ACC112 (cell line): ENCODE results near the gene RNF150.

Experiments
- H2AFZ ChIP-seq: fragments of 200-600 bp; sonication (generic); one replicate; pipeline ENCODE4 v1.6.0; 2017; ENCODE audit warnings: antibody characterized with exemption, low read length; ENCODE audit not compliant: unreplicated experiment
- H3K27ac ChIP-seq: fragments of 200-600 bp; sonication (generic); 2 replicates; pipeline ENCODE4 v1.5.1; 2014; ENCODE audit warnings: low read depth, mild to moderate bottlenecking, antibody characterized with exemption, low read length, moderate library complexity
- H3K27me3 ChIP-seq: fragments of 200-600 bp; sonication (generic); 2 replicates; pipeline ENCODE4 v1.6.1; 2014; ENCODE audit warnings: mild to moderate bottlenecking, antibody characterized with exemption, low read length, moderate library complexity, mixed read lengths; ENCODE audit not compliant: insufficient read depth
- H3K36me3 ChIP-seq: fragments of 200-600 bp; sonication (generic); 2 replicates; pipeline ENCODE4 v1.6.1; 2016; ENCODE audit warnings: mild to moderate bottlenecking, antibody characterized with exemption, low read length, moderate library complexity, mixed read lengths; ENCODE audit not compliant: insufficient read depth
- H3K4me1 ChIP-seq: fragments of 200-600 bp; sonication (generic); one replicate; pipeline ENCODE4 v1.6.1; 2016; ENCODE audit warnings: low read length, mixed read lengths; ENCODE audit not compliant: insufficient read depth, unreplicated experiment, control insufficient read depth
- H3K4me3 ChIP-seq: fragments of 200-600 bp; sonication (generic); 2 replicates; pipeline ENCODE4 v1.5.1; 2014; ENCODE audit warnings: mild to moderate bottlenecking, low read depth, low read length
- H3K79me2 ChIP-seq: fragments of 200-600 bp; sonication (generic); one replicate; pipeline ENCODE4 v1.6.0; 2016; ENCODE audit warnings: low read length; ENCODE audit not compliant: control insufficient read depth, unreplicated experiment, insufficient read depth

RNF150 gene

DNA sequence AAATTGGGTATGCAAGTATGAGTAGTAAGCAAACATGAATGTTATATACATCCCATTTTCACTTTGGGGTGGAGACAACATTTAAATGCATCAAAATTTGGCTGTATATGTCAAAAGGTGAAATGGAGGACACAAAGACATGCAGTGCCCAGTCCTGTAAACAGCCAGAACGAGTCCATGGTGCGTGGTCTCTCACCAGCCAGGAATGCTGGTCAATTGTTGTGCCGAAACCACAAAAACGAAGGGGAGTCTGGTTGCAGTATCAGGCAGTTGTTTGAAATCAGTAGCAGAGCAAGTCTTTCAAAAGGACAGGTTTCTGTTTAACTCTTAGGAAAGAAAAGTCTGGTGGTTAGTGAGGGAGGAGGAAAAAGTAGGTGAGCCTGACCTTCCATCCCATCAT is 22.3 kb upstream of the RNF150 start:
- Histone ChIP-seq H3K27me3 (no peaks in the 10 kb centered on the region), H2AFZ (no peak overlapping the region), H3K27ac (no peak overlapping the region), H3K79me2 (no peaks in the 10 kb centered on the region), H3K36me3 (no peaks in the 10 kb centered on the region), H3K4me3 (no peak overlapping the region), H3K4me1 (no peaks in the 10 kb centered on the region)

DNA sequence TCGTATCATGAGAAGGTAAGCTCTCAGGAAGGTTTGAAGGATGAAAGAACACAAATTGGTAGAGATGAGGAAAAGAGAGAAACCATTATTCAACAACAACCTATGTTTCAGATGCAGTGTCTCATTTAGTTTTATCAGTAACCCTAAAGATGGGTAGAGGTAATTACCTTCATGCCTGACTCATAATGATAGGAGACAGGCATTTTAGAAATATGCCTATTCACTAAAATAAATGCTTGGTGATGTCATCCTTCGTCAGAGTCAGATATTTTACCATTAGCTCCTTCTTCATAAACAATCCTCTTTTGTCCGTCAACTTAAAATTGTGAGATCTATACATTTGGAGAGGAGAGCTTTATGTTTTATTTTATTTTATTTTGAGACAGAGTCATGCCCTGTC is 21.5 kb upstream of the RNF150 start:
- Histone ChIP-seq H2AFZ (no peak overlapping the region), H3K4me1 (no peaks in the 10 kb centered on the region), H3K79me2 (no peaks in the 10 kb centered on the region), H3K27me3 (no peaks in the 10 kb centered on the region), H3K4me3 (no peak overlapping the region), H3K36me3 (no peaks in the 10 kb centered on the region), H3K27ac (no peak overlapping the region)

DNA sequence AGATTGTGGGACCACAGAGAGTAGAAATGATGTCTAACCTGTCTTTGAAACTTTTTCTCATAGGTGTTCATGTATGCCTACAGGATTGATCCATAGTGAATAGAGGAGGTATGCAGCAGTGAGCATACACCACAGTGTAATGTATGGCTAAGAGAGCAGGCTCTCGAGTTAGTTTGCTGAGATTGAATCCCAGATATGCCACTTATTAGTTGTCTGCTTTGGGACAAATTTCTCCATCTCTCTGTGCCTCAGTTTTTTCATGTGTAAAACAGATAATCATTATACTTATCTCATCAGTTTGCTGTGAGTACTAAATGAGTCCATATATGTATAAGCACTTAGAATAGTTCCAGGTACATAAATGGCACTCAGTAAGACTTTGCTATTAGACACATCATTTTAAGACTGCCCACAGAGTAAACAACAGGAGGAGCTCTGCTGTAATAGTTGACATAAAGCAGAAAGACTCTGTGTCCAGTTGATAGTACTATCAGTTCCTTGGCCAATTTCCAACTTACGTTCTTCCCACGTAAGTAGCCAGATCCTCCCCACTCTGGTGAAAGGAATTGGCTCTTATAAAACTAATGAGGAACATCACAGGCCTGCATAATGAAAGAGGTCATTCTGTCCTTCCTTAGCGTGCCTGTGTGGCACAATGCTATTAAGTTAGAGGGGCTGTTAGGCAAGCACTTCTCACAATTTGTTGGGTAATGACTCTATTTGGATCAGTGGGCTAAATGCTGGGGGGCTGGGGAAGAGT is 20.7 kb upstream of the RNF150 start:
- no peak overlapping the region for H3K27ac ChIP-seq
- H3K79me2 ChIP-seq, result no peaks in the 10 kb centered on the region
- no peaks in the 10 kb centered on the region for H3K4me1 ChIP-seq
- H3K36me3 ChIP-seq, result no peaks in the 10 kb centered on the region
- no peak overlapping the region for H3K4me3 ChIP-seq
- no peaks in the 10 kb centered on the region for H3K27me3 ChIP-seq
- H2AFZ ChIP-seq, result no peak overlapping the region

- H2AFZ ChIP-seq, result no peak overlapping the region
- H3K79me2 ChIP-seq, result no peaks in the 10 kb centered on the region
- no peaks in the 10 kb centered on the region for H3K36me3 ChIP-seq
- no peak overlapping the region for H3K27ac ChIP-seq
- no peaks in the 10 kb centered on the region for H3K4me1 ChIP-seq
- no peak overlapping the region for H3K4me3 ChIP-seq
- H3K27me3 ChIP-seq, result no peaks in the 10 kb centered on the region
These were observed 10.9 kb upstream of the RNF150 start for GRCh38 chr4:141144207-141144606.

DNA sequence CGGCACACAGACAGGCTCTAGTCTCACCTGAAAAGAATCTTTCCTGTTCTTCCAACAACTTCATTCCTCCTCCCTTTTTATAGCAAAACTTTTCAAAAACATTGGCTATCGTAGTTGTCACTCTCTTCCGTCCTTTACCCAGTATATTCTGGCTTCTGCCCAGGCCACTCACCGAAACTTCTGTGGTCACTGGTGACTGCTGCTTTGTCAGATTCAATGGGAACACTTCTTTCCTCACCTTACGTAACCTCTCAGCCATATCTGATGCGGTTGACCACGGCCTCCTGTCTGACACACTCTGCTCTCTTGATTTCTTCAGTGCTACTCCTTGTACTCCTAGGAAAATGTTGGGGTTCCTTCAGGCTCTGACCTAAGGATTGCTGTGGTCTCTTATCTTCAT is 9.2 kb upstream of the RNF150 start:
- no peaks in the 10 kb centered on the region for H3K79me2 ChIP-seq
- peaks cover under 1% of the 10 kb centered on the region; the same call in 1 of the 2 replicates for H3K27me3 ChIP-seq
- H3K4me1 ChIP-seq, result no peaks in the 10 kb centered on the region
- no peak overlapping the region for H3K4me3 ChIP-seq
- H2AFZ ChIP-seq, result no peak overlapping the region
- no peak overlapping the region for H3K27ac ChIP-seq
- no peaks in the 10 kb centered on the region for H3K36me3 ChIP-seq

- H3K27me3 ChIP-seq, result peaks cover 18% of the 10 kb centered on the region
- no peaks in the 10 kb centered on the region for H3K79me2 ChIP-seq
- no peak overlapping the region for H3K27ac ChIP-seq
- H3K4me3 ChIP-seq, result no peak overlapping the region
- H3K36me3 ChIP-seq, result no peaks in the 10 kb centered on the region
- no peak overlapping the region for H2AFZ ChIP-seq
- H3K4me1 ChIP-seq, result no peaks in the 10 kb centered on the region
These were observed 7.3 kb upstream of the RNF150 start for GRCh38 chr4:141140391-141141200.

DNA sequence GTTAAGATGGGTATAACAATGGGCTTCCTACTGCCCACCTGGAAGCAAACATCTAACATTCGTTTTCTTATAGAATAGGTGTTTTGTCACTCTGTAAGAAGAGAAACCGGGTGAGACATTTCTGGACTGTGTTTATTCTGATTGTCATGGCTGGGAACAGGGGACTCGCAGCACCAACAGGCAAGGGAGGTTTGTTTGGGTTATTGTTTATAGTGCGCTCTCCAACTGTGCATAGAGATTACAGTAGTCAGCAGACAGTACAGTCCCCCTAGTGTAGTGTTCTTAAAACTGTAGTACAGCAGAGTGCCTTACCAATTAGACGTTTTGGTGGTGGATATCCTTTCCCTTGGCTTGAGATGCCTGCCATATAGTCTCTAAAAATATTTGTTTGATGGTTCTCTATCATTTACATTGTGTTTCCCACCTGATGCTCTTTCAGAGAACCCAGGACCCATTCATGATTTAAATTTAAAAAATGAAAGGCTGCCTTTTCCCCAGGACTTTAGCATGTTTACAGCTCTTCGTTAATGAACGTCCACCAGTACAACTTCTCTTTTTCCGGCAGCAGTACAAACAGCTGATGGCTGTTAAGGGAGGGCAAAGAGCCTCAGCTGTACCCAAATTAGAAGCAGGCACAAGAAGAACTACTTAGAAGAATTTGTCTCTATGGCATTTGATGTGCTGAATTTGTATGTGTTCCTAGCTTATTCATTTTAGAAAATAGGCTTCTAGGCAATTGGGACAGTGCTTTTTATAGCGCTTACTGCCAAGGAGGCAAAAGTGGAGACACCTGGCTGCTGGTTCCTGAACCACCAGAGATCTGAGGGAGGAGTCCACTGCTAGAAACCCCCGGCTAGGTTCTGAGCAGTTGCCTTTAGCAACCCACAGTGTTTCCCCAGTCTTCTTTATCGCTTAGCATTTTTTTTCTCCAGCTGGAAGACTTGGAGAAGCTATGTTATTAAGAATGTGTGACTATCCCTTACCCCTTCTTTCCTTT is 1.0 kb upstream of the RNF150 start:
- Histone ChIP-seq H3K79me2 (peaks cover 4% of the 10 kb centered on the region), H3K36me3 (no peaks in the 10 kb centered on the region), H3K27me3 (peaks cover 28% of the 10 kb centered on the region), H3K27ac (no peak overlapping the region), H3K4me1 (peaks cover 24% of the 10 kb centered on the region), H2AFZ (no peak overlapping the region), H3K4me3 (peak overlapping the region; percentile 89)

DNA sequence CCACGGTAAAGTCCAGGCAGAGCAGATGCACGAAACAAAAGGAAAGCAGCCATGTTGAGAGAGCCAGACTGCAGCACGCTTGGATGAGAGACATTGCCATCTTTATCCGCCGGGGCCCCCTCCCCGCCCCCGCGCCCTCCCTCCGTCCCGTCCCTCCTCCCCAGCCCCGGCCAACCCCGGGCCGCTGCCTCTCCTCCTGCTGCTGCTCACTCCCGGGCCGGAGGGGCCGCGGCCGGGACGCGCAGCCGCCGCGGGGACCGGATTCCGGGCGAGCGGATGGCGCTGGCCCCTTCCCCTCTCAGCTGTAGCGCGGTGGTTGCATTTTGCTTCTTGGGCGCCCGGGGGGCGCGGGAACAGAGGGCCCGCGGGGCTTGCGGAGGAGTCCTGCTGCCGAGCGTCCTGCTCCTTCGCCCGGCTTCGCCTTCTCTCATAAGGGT is 542 bp downstream of the RNF150 start:
- Histone ChIP-seq H3K27me3 (peaks cover 28% of the 10 kb centered on the region), H3K4me3 (peak overlapping the region; percentile 89)

DNA sequence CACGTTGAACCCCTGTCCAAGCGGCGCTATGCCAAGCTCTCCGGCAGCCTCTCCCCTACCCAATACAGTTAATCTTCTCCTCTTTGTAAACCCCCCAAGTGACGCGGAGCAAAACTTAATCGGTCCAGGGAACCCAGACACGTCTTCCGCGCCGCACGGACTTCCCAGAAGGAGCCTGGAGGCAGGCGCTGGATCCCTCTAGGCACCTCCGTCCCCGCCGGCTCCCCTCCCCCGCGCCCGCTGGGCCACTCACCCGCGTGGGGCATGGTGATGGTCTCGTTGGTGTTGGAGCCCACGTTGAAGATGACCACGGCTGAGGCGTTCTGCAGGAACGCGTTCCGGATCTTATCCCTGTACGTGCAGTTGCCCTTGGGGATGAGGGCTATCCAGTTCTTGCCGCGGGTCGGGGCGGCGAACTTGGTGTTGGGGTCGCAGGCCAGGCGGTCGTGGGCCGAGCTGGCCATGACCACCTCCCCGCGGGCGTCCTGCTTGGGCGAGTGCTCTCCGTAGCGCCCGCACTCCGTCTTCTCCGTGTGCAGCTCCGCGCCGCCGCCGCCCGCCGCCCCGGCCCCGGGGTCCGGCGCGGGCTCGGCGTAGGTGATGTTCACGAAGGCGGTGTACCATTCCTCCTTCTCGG is 1.1 kb downstream of the RNF150 start:
- H3K27ac ChIP-seq, result no peak overlapping the region
- H3K4me3 ChIP-seq, result peak overlapping the region; percentile 89
- no peaks in the 10 kb centered on the region for H3K36me3 ChIP-seq
- H2AFZ ChIP-seq, result peak overlapping the region; percentile 88
- peaks cover 4% of the 10 kb centered on the region for H3K79me2 ChIP-seq
- peaks cover 30% of the 10 kb centered on the region for H3K4me1 ChIP-seq
- peaks cover 25% of the 10 kb centered on the region for H3K27me3 ChIP-seq

More for the DNA sequence above, 542 bp downstream of the RNF150 start:
- Histone ChIP-seq H3K27ac (peak overlapping the region; percentile 28; the same call in 1 of the 2 replicates), H3K36me3 (no peaks in the 10 kb centered on the region), H3K79me2 (peaks cover 4% of the 10 kb centered on the region), H3K4me1 (peaks cover 25% of the 10 kb centered on the region), H2AFZ (peak overlapping the region; percentile 88)

- H2AFZ ChIP-seq, result peak overlapping the region; percentile 88
- peaks cover 34% of the 10 kb centered on the region for H3K4me1 ChIP-seq
- H3K79me2 ChIP-seq, result peaks cover 4% of the 10 kb centered on the region
- H3K4me3 ChIP-seq, result peak overlapping the region; percentile 89
- H3K27me3 ChIP-seq, result peaks cover 21% of the 10 kb centered on the region
- no peaks in the 10 kb centered on the region for H3K36me3 ChIP-seq
- H3K27ac ChIP-seq, result no peak overlapping the region
These were observed 1.6 kb downstream of the RNF150 start for GRCh38 chr4:141131723-141132071.
